H4 (cell line): ENCODE results near the gene BEST1. TPM values are rescaled to one million over a fixed set of nuclear protein-coding genes. Genes with fewer than 3 reads are reported as not detected.

Source experiments
- total RNA-seq: library from RNA; depleted of rRNA; stranded (reverse); fragments of >200 nt; shearing (Covaris generic); gene quantifications from 2 replicates; pipeline ENCODE4 v1.2.3, GENCODE V29; 2014; rRNA removed

BEST1 gene
- total RNA-seq, 1 experiment from 2014 or later: 0.62 TPM

Other genes starting within 250 kb of the BEST1 start
- gene MYRF, start 197.7 kb upstream of the BEST1 start, total RNA-seq: 1.0 and 1.2 TPM in 2 replicates
- 133 and 142 TPM in 2 replicates for gene TMEM258, start 157.8 kb upstream of the BEST1 start, total RNA-seq
- gene FEN1, start 157.4 kb upstream of the BEST1 start, total RNA-seq: 104 and 118 TPM in 2 replicates
- gene FADS1, start 133.3 kb upstream of the BEST1 start, total RNA-seq: 63.2 and 68.0 TPM in 2 replicates
- 44.2 and 54.8 TPM in 2 replicates for gene FADS2, start 122.1 kb upstream of the BEST1 start, total RNA-seq
- gene FADS3, start 58.8 kb upstream of the BEST1 start, total RNA-seq: 34.8 and 47.1 TPM in 2 replicates
- 2.3 and 7.4 TPM in 2 replicates for gene RAB3IL1, start 32.8 kb upstream of the BEST1 start, total RNA-seq
- gene FTH1, start 17.3 kb downstream of the BEST1 start, total RNA-seq: 966 and 1,264 TPM in 2 replicates
- gene INCENP, start 173.7 kb downstream of the BEST1 start, total RNA-seq: 33.3 and 48.9 TPM in 2 replicates
- not detected in 2 replicates for gene SCGB1D1, start 239.9 kb downstream of the BEST1 start, total RNA-seq